NCI-H1694 treated with DMSO at 0.1 percent for 48 hours (cell line): ENCODE measurements around the gene G3BP1.
"Not testable (repeated sequence)": the region's sequence is repeated elsewhere in the genome, so short reads cannot be mapped to it uniquely, and the experiment has no call there.

Experiments used
- DNase-seq: peaks from one replicate; lab custom pipeline; 2025; lab: John Stamatoyannopoulos, UW

G3BP1 gene

GRCh38 chr5:151771259-151772028 lies at the start of gene G3BP1:
Gene G3BP1, plus strand, starts transcription at chr5:151771954. Its CDS starts 14,667 bp downstream, at chr5:151786621.
- peak; percentile 99 for DNase-seq

DNA sequence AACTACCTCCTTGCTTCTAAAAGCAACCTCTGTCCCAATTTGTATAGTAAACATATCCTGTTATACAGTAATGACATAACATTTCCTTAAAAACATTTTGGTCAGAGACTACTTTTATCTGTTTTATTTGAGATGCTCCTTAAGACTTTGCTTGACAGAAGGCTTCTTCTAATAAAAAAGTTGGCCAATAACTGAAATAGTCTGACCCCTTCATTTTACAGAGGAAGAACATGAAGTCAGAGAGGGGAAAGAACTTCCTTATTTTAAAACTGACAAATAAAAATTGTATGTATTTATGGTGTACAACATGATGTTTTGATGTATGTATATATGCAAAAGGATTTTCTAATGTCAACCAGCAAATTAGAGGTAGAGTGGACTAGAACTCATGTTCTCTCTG lies 49.2 kb upstream of the G3BP1 start:
- DNase-seq, result no peak

GRCh38 chr5:151724360-151724759 lies 47.4 kb upstream of the G3BP1 start:
- DNase-seq, result no peak

DNA sequence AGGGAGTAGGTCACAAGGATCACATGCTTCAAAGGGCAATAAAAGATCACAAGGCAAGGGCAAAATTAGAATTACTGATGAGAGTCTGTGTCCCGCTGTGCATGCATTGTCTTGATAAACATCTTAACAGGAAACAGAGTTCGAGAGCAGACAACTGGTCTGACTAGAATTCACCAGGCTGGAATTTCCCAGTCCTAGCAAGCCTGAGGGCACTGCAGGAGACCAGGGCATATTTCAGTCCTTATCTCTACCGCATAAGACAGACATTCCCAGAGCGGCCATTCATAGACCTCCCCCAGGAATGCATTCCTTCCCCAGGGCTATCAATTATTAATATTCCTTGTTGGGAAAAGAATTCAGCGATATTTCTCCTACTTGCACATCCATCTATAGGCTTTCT lies 42.2 kb upstream of the G3BP1 start:
- DNase-seq, result not testable (repeated sequence)

DNA sequence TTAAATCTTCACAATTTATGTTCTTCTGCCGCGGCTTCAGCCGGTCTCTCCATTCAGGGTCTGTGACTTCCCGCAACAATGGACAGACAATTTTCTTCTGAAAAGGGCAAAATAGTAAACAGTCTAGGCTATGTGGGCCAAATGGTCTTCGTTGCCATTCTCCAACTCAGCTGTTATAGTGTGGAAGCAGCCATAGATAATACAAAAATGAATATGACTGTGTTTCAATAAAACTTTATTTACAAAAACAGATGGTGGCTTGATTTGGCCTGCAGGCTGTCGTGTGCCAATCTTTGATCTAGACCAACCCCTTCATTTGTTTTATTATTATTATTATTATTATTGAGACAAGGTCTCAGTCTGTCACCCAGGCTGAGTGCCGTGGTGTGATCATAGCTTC lies 41.4 kb upstream of the G3BP1 start:
- no peak for DNase-seq

DNA sequence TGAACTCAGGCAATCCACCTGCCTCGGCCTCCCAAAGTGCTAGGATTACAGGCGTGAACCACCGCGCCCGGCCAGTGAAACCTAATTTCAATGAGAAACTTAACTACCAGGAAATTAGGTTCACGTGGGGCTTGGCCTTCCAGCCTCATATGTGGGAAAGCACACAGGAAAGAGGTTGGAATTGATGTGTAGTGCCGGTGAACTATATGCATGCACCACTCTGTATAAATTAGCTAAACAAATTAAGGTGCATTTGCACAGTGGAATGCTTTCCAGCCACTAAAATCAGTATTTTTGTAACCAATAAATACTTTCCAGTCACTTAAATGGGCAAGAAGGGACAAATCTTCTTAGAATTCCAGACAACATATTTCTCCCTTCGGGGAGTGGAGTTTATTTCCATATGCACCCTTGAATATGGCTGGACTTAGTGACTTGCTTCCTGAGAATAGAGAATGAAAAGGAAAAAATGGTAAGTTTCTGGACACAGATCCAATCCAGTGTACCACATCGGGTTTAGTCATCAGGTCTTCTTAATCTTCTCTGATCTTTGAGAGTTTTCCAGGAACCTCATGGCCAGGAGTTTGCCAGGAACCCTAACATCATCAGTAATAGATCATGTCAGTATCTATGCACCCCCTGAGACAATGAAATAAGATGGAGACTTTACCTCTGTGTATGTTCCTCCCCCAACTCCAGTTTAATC lies 38.2 kb upstream of the G3BP1 start:
- DNase-seq, result no peak

- no peak for DNase-seq
These were observed 37.7 kb upstream of the G3BP1 start for GRCh38 chr5:151734064-151734408.

GRCh38 chr5:151735646-151736045 lies 36.1 kb upstream of the G3BP1 start:
- DNase-seq, result no peak

- DNase-seq, result no peak
These were observed 34.3 kb upstream of the G3BP1 start for GRCh38 chr5:151737431-151737830.

GRCh38 chr5:151738125-151738848 lies 33.5 kb upstream of the G3BP1 start:
- DNase-seq, result no peak

DNA sequence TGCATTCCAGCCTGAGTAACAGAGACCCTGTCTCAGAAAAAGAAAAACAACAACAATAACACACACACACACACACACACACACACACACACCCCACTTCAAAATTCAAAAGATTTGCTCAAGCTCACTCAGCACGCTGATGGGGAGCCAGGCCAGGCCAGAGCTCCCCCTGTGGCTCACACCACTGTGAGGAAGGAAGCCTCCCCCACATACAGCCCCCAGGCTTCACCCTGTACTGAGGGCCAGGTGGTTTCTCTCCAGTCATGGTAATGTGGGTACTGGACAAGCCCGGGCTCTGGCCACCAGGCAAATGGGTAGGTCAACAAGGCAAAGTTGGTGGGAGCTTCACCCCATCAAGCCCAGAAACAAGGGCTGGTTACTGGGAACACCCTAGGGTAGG lies 32.4 kb upstream of the G3BP1 start:
- DNase-seq, result no peak

GRCh38 chr5:151739939-151740335 lies 31.8 kb upstream of the G3BP1 start:
- DNase-seq, result no peak

- DNase-seq, result peak; percentile 9
These were observed 31.3 kb upstream of the G3BP1 start for GRCh38 chr5:151740336-151740942.

GRCh38 chr5:151740958-151741373 lies 30.8 kb upstream of the G3BP1 start:
- no peak for DNase-seq

- DNase-seq, result no peak
These were observed 29.9 kb upstream of the G3BP1 start for GRCh38 chr5:151741678-151742423.

- DNase-seq, result peak; percentile 64
These were observed 28.9 kb upstream of the G3BP1 start for GRCh38 chr5:151742870-151743294.

- no peak for DNase-seq
These were observed 28.2 kb upstream of the G3BP1 start for GRCh38 chr5:151743530-151743929.

- DNase-seq, result no peak
These were observed 26.6 kb upstream of the G3BP1 start for GRCh38 chr5:151745071-151745705.

GRCh38 chr5:151750121-151750520 lies 21.6 kb upstream of the G3BP1 start:
- no peak for DNase-seq

DNA sequence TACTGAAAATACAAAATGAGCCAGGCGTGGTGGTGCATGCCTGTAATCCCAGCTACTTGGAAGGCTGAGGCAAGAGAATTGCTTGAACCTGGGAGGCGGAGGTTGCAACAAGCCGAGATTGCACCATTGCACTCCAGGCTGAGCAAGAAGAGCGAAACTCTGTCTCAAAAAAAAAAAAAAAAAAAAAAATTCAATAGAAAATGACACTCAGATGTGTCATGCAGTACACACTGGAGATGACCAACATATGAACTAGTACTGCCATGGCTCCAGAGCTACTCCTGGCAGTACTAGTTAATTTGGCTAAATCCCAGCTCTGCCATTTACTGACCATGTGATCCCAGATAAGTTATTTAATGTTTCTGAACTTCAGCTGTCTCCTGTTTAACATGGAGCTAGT lies 20.7 kb upstream of the G3BP1 start:
- DNase-seq, result no peak

GRCh38 chr5:151751593-151751992 lies 20.2 kb upstream of the G3BP1 start:
- no peak for DNase-seq
